Mucosa of descending colon (tissue), 3 donors: ENCODE measurements around the gene FRMD6. TPM values are rescaled to one million over a fixed set of nuclear protein-coding genes. Genes with fewer than 3 reads are reported as not detected.

ENCODE experiments used
- ATAC-seq: fragments of 200-7000 bp; cut with Tn5 transposase; one replicate; pipeline ENCODE4 v1.9.1; 2020; ENCODE audit warnings: mild to moderate bottlenecking, moderate library complexity
- DNase-seq, 3 donors: peaks; one replicate each; pipeline ENCODE4 v3.0.0-alpha.2; 2020
- H3K36me3 ChIP-seq: fragments of 200-600 bp; one replicate; pipeline ENCODE4 v1.8.0; 2021; ENCODE audit warnings: low read depth, mild to moderate bottlenecking
- H3K4me1 ChIP-seq: fragments of 200-600 bp; one replicate; pipeline ENCODE4 v1.8.0; 2021; ENCODE audit warnings: low read depth, mild to moderate bottlenecking
- H3K4me3 ChIP-seq: fragments of 200-600 bp; one replicate; pipeline ENCODE4 v1.8.0; 2021; ENCODE audit warnings: mild to moderate bottlenecking
- H3K9me3 ChIP-seq: fragments of 200-600 bp; one replicate; pipeline ENCODE4 v1.8.0; 2021; ENCODE audit warnings: mild to moderate bottlenecking
- CTCF ChIP-seq: fragments of 200-600 bp; IDR thresholded peaks from one replicate; pipeline ENCODE4 v1.8.0; 2022; ENCODE audit warnings: antibody characterized with exemption, mild to moderate bottlenecking
- intact Hi-C, 2 donors: fragments of 100-400 bp; cut with DNase I in 1 of 2; cut with micrococcal nuclease in 1 of 2; formaldehyde crosslinking; loops; one replicate each; pipeline versions ENCODE4 v1.11.0 to v1.11.1; 2022; cut with DNase I, micrococcal nuclease
- total RNA-seq, 3 donors: library from RNA; stranded (reverse); fragmentation: NEBNext Ultra II Directional in 2 of 3; extraction: Animal tissue kit (Norgen Biotek cat#: 25700) in 2 of 3; gene quantifications; one replicate each; pipeline versions ENCODE4 v1.2.1 to v1.2.4, GENCODE V29; 2021 to 2023
- donor health status: DM: no; HTN: no; CAD: no; lungs with moderate emphysema.
- donor health status: DM: no; HTN: no; CAD: no.
- donor health status: DM: no; HTN: yes; CAD: no.

The FRMD6 gene
- total RNA-seq, 3 donors from 2014 or later: 4.2 to 39.1 (median 8.5) TPM

DNA sequence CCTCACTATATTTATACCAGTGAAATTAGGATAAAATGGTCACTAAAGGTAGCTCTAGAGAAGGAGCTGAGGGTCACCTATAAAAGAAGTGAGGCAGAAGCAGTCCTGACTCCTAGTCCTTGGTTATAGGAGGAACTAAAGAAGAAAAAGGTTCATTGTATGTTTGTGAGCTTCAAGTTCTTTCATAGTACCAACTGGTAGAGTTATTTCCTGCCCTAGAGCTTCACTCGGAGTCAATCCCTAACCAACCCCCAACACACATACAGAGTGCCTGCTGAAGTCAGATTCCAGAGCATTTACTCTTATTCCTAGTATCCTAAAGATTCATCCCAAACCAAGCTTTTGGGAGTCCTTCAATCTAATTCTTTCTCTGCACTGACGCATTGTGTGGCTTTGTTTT, 29.3 kb upstream of the FRMD6 start:
- ATAC-seq: no peak
- intact Hi-C loops: no loop called here
- H3K36me3 ChIP-seq: no peaks in the 10 kb centered on the region

DNA sequence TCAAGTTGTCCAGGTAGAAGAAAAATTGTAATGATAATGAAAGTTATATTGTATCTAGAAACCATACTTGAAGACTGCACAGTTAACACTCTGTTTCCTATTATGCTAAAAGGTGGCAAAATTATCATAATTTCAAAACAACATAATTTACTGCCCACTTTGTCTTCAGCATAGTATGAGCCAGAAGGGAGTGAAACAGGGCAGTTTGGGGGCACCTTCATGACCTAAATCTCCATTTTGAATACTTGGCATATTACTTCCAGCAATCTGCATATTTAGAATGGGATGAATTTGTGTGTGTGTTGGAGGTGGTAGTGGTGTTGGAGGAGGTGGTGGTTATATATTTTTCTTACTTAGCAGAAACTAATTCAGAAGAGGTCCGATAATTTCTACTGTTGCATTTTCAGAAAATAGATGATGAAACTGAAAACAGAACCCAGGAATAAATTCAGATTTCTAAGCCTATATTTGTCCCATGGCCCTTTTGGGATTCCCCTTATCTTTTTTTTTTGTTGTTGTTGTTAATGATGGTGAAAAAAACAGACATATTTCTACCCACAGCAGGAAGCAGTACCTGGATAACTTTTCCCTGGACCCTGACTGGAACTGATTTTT, 26.6 kb upstream of the FRMD6 start:
- DNase-seq: no peak
- intact Hi-C loops: no loop called here
- Histone ChIP-seq H3K36me3 (no peaks in the 10 kb centered on the region), H3K9me3 (no peaks in the 10 kb centered on the region), H3K4me3 (no peak overlapping the region), H3K4me1 (no peaks in the 10 kb centered on the region)
- ATAC-seq: no peak
- no peak for TF ChIP-seq CTCF

More for the DNA sequence above, 29.3 kb upstream of the FRMD6 start:
- no peaks in the 10 kb centered on the region for H3K9me3 ChIP-seq
- DNase-seq: no peak
- no peak for TF ChIP-seq CTCF
- H3K4me1 ChIP-seq: no peaks in the 10 kb centered on the region
- H3K4me3 ChIP-seq: no peak overlapping the region

DNA sequence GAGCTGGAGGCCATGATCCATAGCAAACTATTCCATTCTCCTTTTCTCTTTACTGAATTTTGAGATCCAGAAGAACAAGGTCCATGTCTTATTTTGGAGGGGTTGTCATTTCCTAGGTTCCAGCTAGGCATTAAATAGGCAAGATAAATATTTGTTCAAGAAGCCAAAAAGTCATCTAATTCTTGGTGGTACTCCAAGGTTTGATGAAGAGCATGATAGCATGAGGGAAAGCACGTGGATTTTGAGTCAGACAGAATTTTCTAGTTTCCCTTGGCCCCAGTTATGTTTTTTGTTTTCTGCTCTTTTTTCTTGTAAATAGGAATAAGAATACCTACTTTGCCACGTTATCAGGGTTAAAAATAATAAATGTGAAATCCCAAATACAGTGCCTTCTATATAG, 25.5 kb upstream of the FRMD6 start:
- no peak for TF ChIP-seq CTCF
- intact Hi-C loops: no loop called here

GRCh38 chr14:51626788-51627187, 24.9 kb upstream of the FRMD6 start:
- ATAC-seq (no peak), DNase-seq (no peak)
- H3K4me3 ChIP-seq: no peak overlapping the region
- no peaks in the 10 kb centered on the region for H3K36me3 ChIP-seq
- H3K9me3 ChIP-seq: no peaks in the 10 kb centered on the region
- intact Hi-C loops: no loop called here
- no peaks in the 10 kb centered on the region for H3K4me1 ChIP-seq
- TF ChIP-seq CTCF: no peak

More for the DNA sequence above, 25.5 kb upstream of the FRMD6 start:
- no peak overlapping the region for H3K4me3 ChIP-seq
- no peaks in the 10 kb centered on the region for H3K9me3 ChIP-seq
- H3K4me1 ChIP-seq: no peaks in the 10 kb centered on the region
- ATAC-seq (no peak), DNase-seq (no peak)
- H3K36me3 ChIP-seq: no peaks in the 10 kb centered on the region

DNA sequence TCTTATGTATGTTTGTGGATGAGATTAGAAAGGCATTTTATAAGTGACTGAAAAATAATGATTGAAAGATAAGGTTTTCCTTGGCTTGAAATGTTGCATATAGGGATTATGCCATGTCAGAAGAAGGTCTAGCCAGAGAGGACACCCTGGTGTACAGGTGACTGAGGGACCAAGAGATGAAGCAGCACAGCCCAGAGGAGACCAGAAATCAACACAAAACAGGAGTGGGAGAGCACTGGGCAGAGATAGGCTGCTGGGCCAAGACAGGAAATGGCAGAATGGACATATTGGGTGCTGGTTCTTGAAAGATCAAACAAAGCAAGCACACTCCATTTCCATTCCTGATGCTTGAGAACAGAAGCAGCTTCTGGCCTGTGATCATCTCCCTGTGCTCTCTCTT, 24.4 kb upstream of the FRMD6 start:
- intact Hi-C loops: no loop called here

More for the DNA sequence above, 24.4 kb upstream of the FRMD6 start:
- Histone ChIP-seq H3K4me1 (no peaks in the 10 kb centered on the region), H3K36me3 (no peaks in the 10 kb centered on the region), H3K4me3 (no peak overlapping the region), H3K9me3 (no peaks in the 10 kb centered on the region)
- no peak for DNase-seq
- no peak for TF ChIP-seq CTCF
- ATAC-seq: no peak
